ENCODE measurements around the gene TRIM27.
"Not testable (repeated sequence)": the region's sequence is repeated elsewhere in the genome, so short reads cannot be mapped to it uniquely, and the experiment has no call there.

The TRIM27 gene

DNA sequence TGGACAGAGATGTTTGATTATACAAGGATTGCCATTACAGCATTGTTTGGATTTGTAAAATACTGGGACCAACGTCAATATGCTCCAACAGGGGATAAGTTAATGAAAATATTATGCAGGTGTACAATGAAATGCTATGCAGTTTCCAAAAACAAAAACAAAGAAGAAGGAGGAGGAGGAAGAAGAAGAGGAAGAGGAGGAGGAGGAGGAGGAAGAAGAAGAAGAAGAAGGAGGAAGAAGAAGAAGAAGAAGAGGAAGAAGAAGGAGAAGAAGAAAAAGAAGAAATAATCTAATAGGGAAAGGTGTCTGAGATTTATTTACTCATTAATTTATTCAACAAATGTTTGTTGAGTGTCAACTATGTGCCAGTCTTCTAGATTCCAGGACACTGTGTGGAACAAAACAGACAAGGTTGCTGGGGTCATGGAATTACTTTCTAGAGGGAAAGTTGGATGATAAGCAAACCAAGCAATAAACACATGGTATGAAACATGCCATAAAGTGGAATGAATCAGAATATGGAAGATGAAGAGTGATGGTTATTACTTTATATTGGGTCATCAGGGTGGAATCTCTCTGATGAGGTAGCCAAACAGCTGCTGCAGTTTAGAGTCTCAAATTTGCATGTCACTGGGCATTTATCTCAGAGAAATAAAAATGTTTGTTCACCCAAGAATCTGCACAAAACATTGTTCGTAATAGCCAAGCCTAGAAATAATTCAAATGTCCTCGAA, 6.3 kb upstream of the TRIM27 start:
- no peak for DNase-seq (ENCODE audit: low read depth in 1 of 2, low spot score in 1 of 2)
- in situ Hi-C loops (cut with HindIII; ENCODE audit: low pct_unique_long_range_greater_than_20kb, low sequenced_read_pairs), result no loop called here
- no peak for TF ChIP-seq JUND (IDR thresholded peaks at IDR 0.05; ENCODE audit: low read depth)

DNA sequence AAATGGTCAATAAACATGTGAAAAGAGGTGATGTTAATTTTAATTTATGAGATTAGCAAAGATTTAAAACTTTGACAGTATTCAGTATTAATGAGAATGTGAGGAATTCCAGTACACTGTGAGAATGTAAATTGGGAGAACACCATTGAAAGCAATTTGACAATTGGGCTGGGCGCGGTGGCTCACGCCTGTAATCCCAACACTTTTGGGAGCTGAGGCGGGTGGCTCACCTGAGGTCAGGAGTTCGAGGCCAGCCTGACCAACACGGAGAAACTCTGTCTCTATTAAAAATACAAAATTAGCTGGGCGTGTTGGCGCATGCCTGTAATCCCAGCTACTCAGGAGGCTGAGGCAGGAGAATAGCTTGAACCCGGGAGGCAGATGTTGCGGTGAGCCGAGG, 5.6 kb upstream of the TRIM27 start:
- DNase-seq (ENCODE audit: low read depth in 1 of 2, low spot score in 1 of 2); in situ Hi-C loops (cut with HindIII; ENCODE audit: low pct_unique_long_range_greater_than_20kb, low sequenced_read_pairs): not testable (repeated sequence)

DNA sequence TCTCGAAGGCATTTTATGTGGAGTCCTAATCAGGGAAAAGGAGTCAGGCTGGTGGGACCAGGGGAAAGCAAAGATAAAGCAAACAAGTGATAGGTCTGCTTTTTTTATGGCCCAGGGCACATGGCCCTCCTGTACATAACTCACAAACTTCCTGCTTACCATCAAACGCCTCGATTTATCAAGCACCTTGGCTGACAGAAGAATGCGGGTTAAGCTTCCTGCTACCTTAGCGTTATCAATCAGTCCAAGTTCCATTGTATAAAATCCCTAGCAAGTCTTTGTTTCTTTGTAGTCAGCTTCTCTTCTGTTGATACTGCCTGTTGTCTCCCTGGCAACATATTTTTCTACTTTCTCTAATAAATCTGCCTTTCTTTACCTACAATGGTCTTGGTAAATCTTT, 4.1 kb upstream of the TRIM27 start:
- no peak for DNase-seq (ENCODE audit: low read depth in 1 of 2, low spot score in 1 of 2)
- in situ Hi-C loops (cut with HindIII; ENCODE audit: low pct_unique_long_range_greater_than_20kb, low sequenced_read_pairs), result no loop called here
- TF ChIP-seq JUND (IDR thresholded peaks at IDR 0.05; ENCODE audit: low read depth), result no peak

DNA sequence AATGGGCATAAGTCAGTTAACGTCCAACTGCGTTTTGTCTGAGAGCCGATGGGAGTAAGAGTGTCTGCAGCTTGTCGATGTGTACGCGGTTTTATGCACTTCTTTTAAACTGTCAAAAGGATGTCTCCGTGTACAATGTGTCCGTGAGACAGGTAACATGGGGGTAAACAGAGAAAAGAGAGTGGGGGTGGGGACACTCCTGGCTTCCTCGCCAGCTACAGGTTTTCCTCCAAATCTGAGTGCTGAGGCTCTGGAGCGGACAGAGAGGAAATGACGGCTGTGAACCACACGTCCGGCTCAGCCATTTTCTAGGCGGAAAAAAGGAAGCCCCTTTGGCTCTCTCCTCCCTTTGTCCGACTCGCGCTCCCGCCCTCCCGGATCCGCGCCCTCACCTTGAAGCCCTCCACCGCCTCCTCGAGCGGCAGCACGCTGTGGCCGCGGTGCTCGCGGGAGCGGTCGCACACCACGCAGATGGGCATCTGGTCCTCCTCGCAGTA, 916 bp downstream of the TRIM27 start:
- in situ Hi-C loops (cut with HindIII; ENCODE audit: low pct_unique_long_range_greater_than_20kb, low sequenced_read_pairs), result no loop called here
- no peak for TF ChIP-seq JUND (IDR thresholded peaks at IDR 0.05; ENCODE audit: low read depth)
- DNase-seq (ENCODE audit: low read depth in 1 of 2, low spot score in 1 of 2), result peak in 1 of 2 experiments; percentile 40

DNA sequence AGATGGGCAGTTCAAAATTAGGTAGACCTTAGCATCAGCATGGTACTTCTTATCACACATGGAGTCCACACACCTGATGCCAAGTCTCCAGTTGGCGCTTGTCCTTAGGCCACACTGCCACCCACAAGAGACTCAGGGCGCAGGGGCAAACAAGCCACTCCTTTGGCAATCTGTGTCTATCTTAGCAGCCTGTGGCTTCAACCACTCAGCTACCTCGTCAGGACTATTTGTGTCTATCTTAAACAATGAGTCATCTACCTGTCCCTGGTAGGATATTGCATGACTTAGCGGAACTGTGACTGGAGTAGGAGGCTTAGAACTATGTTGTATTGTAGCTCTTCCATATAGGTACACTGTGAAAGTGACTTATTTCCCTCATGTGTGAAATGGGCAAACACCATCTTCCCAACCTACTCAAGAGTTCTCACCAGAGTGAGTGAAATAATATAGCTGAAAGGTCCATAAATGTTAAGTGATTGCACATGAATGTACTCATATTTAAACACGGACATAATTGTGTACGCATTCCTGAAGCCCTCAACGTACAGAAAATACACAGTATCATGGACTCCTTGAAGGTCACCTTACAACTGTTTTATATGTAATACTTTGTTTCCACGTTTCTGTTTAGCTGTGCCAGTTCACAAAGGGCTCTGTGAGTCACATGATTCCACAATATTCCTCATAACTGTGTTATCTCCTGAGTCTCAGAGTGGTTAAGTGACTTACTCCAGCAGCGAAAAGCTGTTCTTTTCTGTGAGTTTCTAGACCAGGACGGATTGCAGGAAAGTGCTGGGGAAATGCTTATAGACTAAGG, 1.6 kb downstream of the TRIM27 start:
- in situ Hi-C loops (cut with HindIII; ENCODE audit: low pct_unique_long_range_greater_than_20kb, low sequenced_read_pairs), result no loop called here
- TF ChIP-seq JUND (IDR thresholded peaks at IDR 0.05; ENCODE audit: low read depth), result no peak
- peak in 1 of 2 experiments; percentile 39 for DNase-seq (ENCODE audit: low read depth in 1 of 2, low spot score in 1 of 2)

DNA sequence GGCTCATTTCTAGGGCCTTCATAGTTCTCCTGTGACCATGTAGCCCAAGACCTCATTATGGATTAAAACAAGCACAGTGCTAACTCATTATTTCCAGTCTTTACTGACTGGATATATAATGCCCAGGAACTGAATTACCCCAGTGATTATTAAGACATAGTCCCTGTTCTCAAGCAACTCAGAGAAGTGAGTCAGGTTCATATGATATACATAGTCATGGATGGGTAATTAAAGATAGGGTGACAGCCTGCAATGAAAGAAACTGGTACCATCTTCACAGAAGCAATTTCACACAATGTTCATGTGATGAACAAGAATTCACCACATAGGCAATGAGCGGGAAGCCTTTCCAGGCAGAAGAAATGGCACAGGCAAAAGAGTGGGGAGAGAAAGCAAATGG, 3.5 kb downstream of the TRIM27 start:
- no peak for TF ChIP-seq JUND (IDR thresholded peaks at IDR 0.05; ENCODE audit: low read depth)
- in situ Hi-C loops (cut with HindIII; ENCODE audit: low pct_unique_long_range_greater_than_20kb, low sequenced_read_pairs), result no loop called here
- no peak for DNase-seq (ENCODE audit: low read depth in 1 of 2, low spot score in 1 of 2)

DNA sequence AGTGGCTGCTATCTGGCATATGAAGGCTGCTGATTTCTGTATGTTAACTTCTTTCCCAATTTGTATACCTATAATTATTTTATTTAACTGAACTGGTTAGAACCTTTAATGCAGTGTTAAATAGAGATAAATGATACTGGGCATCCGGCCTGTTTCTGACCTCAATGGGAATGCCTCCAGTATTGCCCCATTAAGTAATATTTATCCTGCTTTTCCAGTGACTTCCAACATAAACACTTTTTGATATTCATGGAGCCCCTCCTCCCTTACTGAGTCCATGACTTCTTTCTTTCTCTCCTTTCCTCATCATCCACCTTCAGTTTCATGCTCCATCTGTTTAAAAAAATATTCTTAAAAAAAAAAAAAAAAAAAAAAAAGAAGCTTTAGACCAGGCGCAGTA, 8.8 kb downstream of the TRIM27 start:
- no peak for TF ChIP-seq JUND (IDR thresholded peaks at IDR 0.05; ENCODE audit: low read depth)
- no peak for DNase-seq (ENCODE audit: low read depth in 1 of 2, low spot score in 1 of 2)
- in situ Hi-C loops (cut with HindIII; ENCODE audit: low pct_unique_long_range_greater_than_20kb, low sequenced_read_pairs), result no loop called here

DNA sequence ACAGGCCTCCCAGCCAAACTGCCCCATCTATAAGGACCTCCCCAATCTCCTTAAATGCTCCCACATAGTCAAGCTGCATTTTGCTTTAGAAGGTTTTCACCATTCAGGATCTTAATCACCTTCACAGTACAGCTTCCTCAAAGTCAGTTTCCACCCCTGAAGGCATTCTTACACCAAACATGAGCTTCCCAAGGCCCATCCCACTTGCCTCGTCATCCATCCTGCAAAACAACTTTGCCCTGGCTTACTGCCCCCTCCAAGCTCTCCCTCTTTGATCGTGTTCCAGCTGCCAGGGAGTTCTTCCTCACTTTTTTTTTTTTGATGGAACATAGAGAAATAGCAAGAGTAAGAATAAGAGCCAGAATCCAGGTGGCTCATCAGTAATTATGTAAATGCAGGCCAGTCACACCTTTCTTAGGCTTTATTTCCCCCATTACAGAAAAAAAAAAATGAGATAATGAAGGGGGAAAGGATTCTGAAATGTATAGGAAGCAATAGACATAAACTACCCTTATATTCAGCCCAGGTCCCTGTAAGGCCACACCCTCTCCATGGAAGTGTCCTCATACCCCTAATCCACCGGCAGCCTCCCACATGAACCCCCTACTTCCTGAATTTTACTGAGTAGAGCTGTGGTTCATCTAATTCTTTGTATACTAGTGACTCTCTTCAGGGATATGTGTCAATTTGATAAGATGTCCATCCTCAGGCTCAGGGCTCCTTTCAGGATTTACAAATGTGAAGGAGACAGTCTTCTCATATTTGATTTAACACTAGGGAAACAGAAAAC, 12.7 kb downstream of the TRIM27 start:
- peak in 1 of 2 experiments; percentile 53 for DNase-seq (ENCODE audit: low read depth in 1 of 2, low spot score in 1 of 2)
- no peak for TF ChIP-seq JUND (IDR thresholded peaks at IDR 0.05; ENCODE audit: low read depth)
- in situ Hi-C loops (cut with HindIII; ENCODE audit: low pct_unique_long_range_greater_than_20kb, low sequenced_read_pairs), result no loop called here

DNA sequence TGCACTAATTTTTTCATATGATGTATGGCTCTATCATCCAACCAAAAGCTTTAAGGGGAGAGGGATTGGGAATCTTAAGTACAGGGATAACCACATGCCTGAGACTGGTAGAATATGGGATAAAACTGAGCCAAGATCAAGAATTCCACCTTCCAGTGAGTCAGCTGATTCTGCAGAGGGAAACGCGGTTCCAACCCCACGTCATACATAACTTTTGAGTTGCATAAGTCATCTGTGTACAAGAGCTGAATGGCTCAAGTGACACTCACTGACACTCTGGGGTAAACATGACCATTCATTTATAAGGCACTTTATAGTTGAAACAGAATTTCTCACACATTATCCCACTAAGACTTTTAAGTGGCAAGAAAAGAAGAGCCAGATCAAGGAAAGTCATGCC, 16.4 kb downstream of the TRIM27 start:
- no peak for DNase-seq (ENCODE audit: low read depth in 1 of 2, low spot score in 1 of 2)

DNA sequence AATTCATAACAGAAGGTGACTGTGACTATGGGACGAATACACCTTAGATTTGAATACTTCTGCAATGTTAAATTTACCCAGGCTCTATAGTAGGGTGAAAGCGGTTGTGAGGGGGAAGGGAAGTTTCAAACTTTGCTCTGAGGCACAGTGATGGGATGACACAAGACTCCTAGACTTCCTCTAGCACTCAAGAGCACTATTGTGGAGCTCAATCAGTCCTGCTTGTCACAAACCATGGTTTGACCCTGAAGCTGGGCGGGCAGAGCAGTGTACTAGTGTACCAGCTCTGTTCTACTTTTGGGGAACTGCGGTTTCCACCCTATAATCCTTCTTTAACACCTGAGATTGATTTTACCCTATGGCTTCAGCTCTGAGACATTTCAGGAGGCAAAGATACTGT, 17.1 kb downstream of the TRIM27 start:
- DNase-seq (ENCODE audit: low read depth in 1 of 2, low spot score in 1 of 2), result no peak
- in situ Hi-C loops (cut with HindIII; ENCODE audit: low pct_unique_long_range_greater_than_20kb, low sequenced_read_pairs), result no loop called here
- no peak for TF ChIP-seq JUND (IDR thresholded peaks at IDR 0.05; ENCODE audit: low read depth)

More for the DNA sequence above, 16.4 kb downstream of the TRIM27 start:
- no peak for TF ChIP-seq JUND (IDR thresholded peaks at IDR 0.05; ENCODE audit: low read depth)
- in situ Hi-C loops (cut with HindIII; ENCODE audit: low pct_unique_long_range_greater_than_20kb, low sequenced_read_pairs), result no loop called here

DNA sequence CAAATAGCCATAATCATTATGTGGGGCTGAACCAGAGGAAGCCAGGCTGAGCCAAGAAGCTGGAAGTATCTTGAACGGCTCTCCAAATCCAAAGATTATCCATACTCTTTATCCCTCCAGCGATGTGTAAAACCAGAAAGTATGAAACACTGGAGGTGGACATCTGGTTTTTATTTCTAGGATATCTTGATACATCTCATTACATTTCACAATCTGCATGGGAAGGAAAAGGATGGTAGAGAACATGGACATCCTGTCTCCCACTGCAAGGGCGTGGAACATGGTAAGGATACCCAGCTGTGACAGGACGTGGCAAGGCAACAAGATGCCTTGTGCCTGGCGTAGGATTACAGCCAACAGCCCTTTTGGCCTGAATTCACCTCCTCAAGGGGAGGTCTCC, 20.1 kb downstream of the TRIM27 start:
- no peak for TF ChIP-seq JUND (IDR thresholded peaks at IDR 0.05; ENCODE audit: low read depth)
- in situ Hi-C loops (cut with HindIII; ENCODE audit: low pct_unique_long_range_greater_than_20kb, low sequenced_read_pairs), result no loop called here
- no peak for DNase-seq (ENCODE audit: low read depth in 1 of 2, low spot score in 1 of 2)

DNA sequence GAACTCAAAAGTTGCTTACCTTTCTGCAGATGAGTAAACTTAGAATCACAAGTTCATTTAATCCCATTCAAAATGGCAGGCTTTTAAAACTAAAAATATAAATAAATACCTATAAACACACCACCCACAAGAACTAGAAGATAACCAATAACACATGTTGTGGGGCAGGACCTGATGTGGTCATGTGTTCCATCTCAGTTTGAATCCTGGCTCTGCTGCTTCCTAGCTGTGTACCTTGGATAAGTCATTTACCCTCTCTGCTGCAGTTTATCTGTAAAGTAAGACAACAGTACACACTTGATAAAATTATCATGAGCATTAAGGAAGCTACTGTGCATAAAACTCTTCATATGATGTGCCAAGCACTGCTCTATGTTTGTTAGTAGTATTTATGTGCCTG, 22.0 kb downstream of the TRIM27 start:
- in situ Hi-C loops (cut with HindIII; ENCODE audit: low pct_unique_long_range_greater_than_20kb, low sequenced_read_pairs), result no loop called here
- no peak for DNase-seq (ENCODE audit: low read depth in 1 of 2, low spot score in 1 of 2)
- TF ChIP-seq JUND (IDR thresholded peaks at IDR 0.05; ENCODE audit: low read depth), result no peak
